PFSK-1 (cell line): Measurements from ENCODE around the gene EBF4.

Experiments
- POLR2AphosphoS5 ChIP-seq: IDR thresholded peaks from 2 replicates; pipeline ENCODE4 v1.6.1; 2012; ENCODE audit warnings: low read depth, mild to moderate bottlenecking, control low read depth, low read length, moderate library complexity
- TAF1 ChIP-seq: IDR thresholded peaks from 2 replicates; pipeline ENCODE4 v1.6.1; 2012; ENCODE audit warnings: low read length, control low read depth, borderline replicate concordance; ENCODE audit not compliant: insufficient read depth

DNA sequence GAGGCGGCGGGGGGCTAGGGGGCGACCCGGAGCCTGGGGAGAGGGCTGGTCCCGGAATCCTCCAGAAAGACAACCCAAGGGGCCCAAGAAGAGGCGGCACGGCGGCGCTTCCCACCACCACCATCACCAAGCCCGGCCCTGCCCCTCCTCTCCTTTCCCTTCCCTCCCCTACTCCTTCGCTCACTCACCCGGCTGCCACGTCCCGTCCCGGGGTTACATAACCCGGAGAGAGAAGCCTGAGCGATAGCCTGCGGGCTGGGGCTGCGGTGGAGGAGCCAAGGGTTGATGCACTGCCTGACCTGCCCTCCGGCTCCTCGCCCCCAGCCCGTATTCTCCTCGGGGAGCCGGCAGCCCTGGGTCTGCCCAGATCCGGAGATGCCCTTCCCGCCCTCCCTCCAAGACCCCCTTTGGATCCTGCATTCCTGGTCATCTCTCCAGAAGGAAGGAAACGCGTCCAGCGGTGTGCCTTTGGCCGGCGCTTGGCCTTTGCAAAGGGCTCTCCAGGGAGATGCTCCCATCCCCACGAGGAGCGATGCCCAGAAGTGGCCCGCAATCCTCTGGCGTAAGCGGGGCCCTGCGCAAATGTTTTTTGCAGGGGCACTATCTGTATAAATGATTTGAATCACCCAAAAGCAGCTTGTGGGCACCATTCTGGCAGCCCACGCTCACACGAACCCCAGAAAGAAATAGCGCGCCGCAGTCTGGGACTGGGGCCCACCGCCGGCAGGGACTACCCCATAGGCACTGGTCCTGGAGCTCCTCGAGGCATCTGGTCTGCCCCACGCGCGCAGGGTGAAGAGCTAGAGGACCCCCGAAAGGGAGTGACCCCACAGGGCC is 112.5 kb downstream of the EBF4 start:
- TF ChIP-seq POLR2AphosphoS5 (no peak), TAF1 (no peak)
